ENCODE results near the gene KCTD5. TPM values are rescaled to one million over a fixed set of nuclear protein-coding genes. Genes with fewer than 3 reads are reported as not detected.

The KCTD5 gene
- polyA plus RNA-seq, 1 donor from 2014 or later, result 42.7 TPM

DNA sequence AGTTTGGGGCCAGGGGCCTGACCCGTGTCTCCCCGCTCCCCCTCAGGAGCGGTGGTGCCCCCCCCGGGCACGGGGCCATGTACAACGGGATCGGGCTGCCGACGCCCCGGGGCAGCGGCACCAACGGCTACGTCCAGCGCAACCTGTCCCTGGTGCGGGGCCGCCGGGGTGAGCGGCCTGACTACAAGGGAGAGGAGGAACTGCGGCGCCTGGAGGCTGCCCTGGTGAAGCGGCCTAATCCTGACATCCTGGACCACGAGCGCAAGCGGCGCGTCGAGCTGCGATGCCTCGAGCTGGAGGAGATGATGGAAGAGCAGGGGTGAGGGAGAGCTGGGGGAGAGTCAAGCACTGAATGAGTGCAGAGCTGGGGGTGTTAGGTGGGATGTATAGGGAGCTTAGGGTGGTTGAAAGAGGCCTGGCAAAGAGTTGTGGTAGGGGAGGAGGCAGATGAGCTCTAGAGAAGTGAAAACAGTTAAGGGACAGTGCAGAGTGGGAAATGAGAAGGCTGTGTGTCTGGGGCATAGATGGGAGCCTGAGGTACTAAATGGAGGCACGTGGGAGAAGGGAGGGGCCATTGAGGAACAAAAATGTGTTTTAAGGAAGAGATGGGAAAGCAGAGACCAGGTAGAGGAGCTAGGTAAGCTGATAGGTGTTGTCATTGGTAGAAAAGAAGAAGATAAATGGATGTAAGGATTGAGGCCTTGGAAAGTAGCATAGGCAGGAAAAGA lies 74.1 kb downstream of the KCTD5 start:
- Histone ChIP-seq H3K9ac (ENCODE audit: low read length) (no peak overlapping the region), H3K36me3 (ENCODE audit: insufficient read depth, low read length) (peaks cover 27% of the 10 kb centered on the region), H3K9me2 (ENCODE audit: insufficient read depth, low read length) (no peaks in the 10 kb centered on the region), H3K79me2 (replicated peaks; ENCODE audit: insufficient read depth, low read length) (peaks cover 68% of the 10 kb centered on the region), H3K4me3 (ENCODE audit: low read length) (no peak overlapping the region), H3F3A (ENCODE audit: insufficient read depth, low read length, poor library complexity, severe bottlenecking) (peaks cover 3% of the 10 kb centered on the region), H3K27ac (ENCODE audit: low read length) (no peak overlapping the region), H4K20me1 (ENCODE audit: insufficient read depth) (peaks cover 10% of the 10 kb centered on the region), H2AFZ (ENCODE audit: low read depth, low read length) (no peak overlapping the region), H3K27me3 (ENCODE audit: insufficient read depth, low read depth, low read length) (no peaks in the 10 kb centered on the region), H3K4me2 (ENCODE audit: low read length) (no peak overlapping the region), H3K9me3 (ENCODE audit: low read length) (no peaks in the 10 kb centered on the region)
- TF ChIP-seq MXI1 (conservative IDR thresholded peaks at IDR 0.05; ENCODE audit: poor library complexity, severe bottlenecking), result no peak
- TF ChIP-seq SMC3 (conservative IDR thresholded peaks at IDR 0.05; ENCODE audit: poor library complexity), result no peak
- TF ChIP-seq RAD21 (conservative IDR thresholded peaks at IDR 0.05), result no peak
- TF ChIP-seq, protein P1, sequence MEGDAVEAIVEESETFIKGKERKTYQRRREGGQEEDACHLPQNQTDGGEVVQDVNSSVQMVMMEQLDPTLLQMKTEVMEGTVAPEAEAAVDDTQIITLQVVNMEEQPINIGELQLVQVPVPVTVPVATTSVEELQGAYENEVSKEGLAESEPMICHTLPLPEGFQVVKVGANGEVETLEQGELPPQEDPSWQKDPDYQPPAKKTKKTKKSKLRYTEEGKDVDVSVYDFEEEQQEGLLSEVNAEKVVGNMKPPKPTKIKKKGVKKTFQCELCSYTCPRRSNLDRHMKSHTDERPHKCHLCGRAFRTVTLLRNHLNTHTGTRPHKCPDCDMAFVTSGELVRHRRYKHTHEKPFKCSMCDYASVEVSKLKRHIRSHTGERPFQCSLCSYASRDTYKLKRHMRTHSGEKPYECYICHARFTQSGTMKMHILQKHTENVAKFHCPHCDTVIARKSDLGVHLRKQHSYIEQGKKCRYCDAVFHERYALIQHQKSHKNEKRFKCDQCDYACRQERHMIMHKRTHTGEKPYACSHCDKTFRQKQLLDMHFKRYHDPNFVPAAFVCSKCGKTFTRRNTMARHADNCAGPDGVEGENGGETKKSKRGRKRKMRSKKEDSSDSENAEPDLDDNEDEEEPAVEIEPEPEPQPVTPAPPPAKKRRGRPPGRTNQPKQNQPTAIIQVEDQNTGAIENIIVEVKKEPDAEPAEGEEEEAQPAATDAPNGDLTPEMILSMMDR (IDR thresholded peaks at IDR 0.05; ENCODE audit: poor library complexity, severe bottlenecking), result no peak
- no peak for TF ChIP-seq TAF1 (IDR thresholded peaks at IDR 0.05; ENCODE audit: low read depth)
- TF ChIP-seq EZH2 (IDR thresholded peaks at IDR 0.05; ENCODE audit: borderline replicate concordance, insufficient read depth, low read length, poor library complexity, severe bottlenecking), result no peak
- no peak for TF ChIP-seq POLR2AphosphoS5 (IDR thresholded peaks at IDR 0.05)
- TF ChIP-seq EP300 (conservative IDR thresholded peaks at IDR 0.05; ENCODE audit: poor library complexity, severe bottlenecking), result no peak
- TF ChIP-seq, protein P2, sequence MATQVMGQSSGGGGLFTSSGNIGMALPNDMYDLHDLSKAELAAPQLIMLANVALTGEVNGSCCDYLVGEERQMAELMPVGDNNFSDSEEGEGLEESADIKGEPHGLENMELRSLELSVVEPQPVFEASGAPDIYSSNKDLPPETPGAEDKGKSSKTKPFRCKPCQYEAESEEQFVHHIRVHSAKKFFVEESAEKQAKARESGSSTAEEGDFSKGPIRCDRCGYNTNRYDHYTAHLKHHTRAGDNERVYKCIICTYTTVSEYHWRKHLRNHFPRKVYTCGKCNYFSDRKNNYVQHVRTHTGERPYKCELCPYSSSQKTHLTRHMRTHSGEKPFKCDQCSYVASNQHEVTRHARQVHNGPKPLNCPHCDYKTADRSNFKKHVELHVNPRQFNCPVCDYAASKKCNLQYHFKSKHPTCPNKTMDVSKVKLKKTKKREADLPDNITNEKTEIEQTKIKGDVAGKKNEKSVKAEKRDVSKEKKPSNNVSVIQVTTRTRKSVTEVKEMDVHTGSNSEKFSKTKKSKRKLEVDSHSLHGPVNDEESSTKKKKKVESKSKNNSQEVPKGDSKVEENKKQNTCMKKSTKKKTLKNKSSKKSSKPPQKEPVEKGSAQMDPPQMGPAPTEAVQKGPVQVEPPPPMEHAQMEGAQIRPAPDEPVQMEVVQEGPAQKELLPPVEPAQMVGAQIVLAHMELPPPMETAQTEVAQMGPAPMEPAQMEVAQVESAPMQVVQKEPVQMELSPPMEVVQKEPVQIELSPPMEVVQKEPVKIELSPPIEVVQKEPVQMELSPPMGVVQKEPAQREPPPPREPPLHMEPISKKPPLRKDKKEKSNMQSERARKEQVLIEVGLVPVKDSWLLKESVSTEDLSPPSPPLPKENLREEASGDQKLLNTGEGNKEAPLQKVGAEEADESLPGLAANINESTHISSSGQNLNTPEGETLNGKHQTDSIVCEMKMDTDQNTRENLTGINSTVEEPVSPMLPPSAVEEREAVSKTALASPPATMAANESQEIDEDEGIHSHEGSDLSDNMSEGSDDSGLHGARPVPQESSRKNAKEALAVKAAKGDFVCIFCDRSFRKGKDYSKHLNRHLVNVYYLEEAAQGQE (IDR thresholded peaks at IDR 0.05; ENCODE audit: borderline replicate concordance), result no peak

DNA sequence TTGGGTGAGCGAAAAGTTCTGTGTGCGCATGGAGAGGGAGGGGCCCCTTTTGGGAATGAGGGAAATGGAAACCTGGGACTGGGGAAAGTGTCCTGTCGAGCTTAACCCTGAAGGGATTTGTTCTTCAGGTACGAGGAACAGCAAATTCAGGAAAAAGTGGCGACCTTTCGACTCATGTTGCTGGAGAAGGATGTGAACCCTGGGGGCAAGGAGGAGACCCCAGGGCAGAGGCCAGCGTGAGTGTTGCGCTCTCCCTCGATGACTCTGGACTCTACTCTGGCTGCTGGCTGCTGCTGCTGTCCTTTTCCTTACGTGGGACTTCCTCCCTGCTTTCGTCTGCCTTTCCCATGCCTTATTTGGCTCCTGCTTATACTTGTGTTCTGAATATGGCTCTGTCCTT lies 75.0 kb downstream of the KCTD5 start:
- Histone ChIP-seq H3K9ac (ENCODE audit: low read length) (no peak overlapping the region), H3K27ac (ENCODE audit: low read length) (no peak overlapping the region), H3F3A (ENCODE audit: insufficient read depth, low read length, poor library complexity, severe bottlenecking) (peaks cover 3% of the 10 kb centered on the region), H3K27me3 (ENCODE audit: insufficient read depth, low read depth, low read length) (no peaks in the 10 kb centered on the region), H3K4me2 (ENCODE audit: low read length) (no peak overlapping the region), H3K36me3 (ENCODE audit: insufficient read depth, low read length) (peaks cover 35% of the 10 kb centered on the region), H4K20me1 (ENCODE audit: insufficient read depth) (peaks cover 10% of the 10 kb centered on the region), H2AFZ (ENCODE audit: low read depth, low read length) (no peak overlapping the region), H3K4me3 (ENCODE audit: low read length) (no peak overlapping the region), H3K9me2 (ENCODE audit: insufficient read depth, low read length) (no peaks in the 10 kb centered on the region), H3K79me2 (replicated peaks; ENCODE audit: insufficient read depth, low read length) (peaks cover 69% of the 10 kb centered on the region), H3K9me3 (ENCODE audit: low read length) (peaks cover 3% of the 10 kb centered on the region)
- no peak for TF ChIP-seq TAF1 (IDR thresholded peaks at IDR 0.05; ENCODE audit: low read depth)

Other genes with a start within 250 kb of the KCTD5 start
- gene TEDC2, start 222.4 kb upstream of the KCTD5 start, polyA plus RNA-seq, result 27.6 and 31.5 TPM in 2 replicates
- gene NTN3, start 211.2 kb upstream of the KCTD5 start, polyA plus RNA-seq, result 1.2 and 2.4 TPM in 2 replicates
- 27.1 and 30.1 TPM in 2 replicates for gene TBC1D24, start 207.4 kb upstream of the KCTD5 start, polyA plus RNA-seq
- 89.7 and 100 TPM in 2 replicates for gene ATP6V0C, start 168.6 kb upstream of the KCTD5 start, polyA plus RNA-seq
- 50.0 and 80.3 TPM in 2 replicates for gene AMDHD2, start 162.2 kb upstream of the KCTD5 start, polyA plus RNA-seq
- 0.46 TPM in 1 of 2 replicates, not detected in the other for gene CEMP1, start 151.1 kb upstream of the KCTD5 start, polyA plus RNA-seq
- gene PDPK1, start 144.5 kb upstream of the KCTD5 start, polyA plus RNA-seq, result 18.6 and 20.1 TPM in 2 replicates
- 3.0 and 5.9 TPM in 2 replicates for gene PRSS27, start 37.7 kb downstream of the KCTD5 start, polyA plus RNA-seq
- 40.0 and 58.2 TPM in 2 replicates for gene SRRM2, start 70.1 kb downstream of the KCTD5 start, polyA plus RNA-seq
- 513 and 520 TPM in 2 replicates for gene ELOB, start 94.8 kb downstream of the KCTD5 start, polyA plus RNA-seq
- not detected in 2 replicates for gene PRSS33, start 105.0 kb downstream of the KCTD5 start, polyA plus RNA-seq
- gene PRSS41, start 115.9 kb downstream of the KCTD5 start, polyA plus RNA-seq, result not detected in 2 replicates
- not detected in 2 replicates for gene PRSS21, start 134.7 kb downstream of the KCTD5 start, polyA plus RNA-seq
- gene ZG16B, start 147.8 kb downstream of the KCTD5 start, polyA plus RNA-seq, result not detected in 2 replicates
- not detected in 2 replicates for gene PRSS22, start 175.6 kb downstream of the KCTD5 start, polyA plus RNA-seq
- 193 and 211 TPM in 2 replicates for gene FLYWCH2, start 200.7 kb downstream of the KCTD5 start, polyA plus RNA-seq
- gene FLYWCH1, start 229.4 kb downstream of the KCTD5 start, polyA plus RNA-seq, result 33.0 and 41.4 TPM in 2 replicates

Data from neural cell (in vitro differentiated cells).